ENCODE data around the gene DYNC1H1.

The DYNC1H1 gene

GRCh38 chr14:101957406-101958234, 6.8 kb upstream of the DYNC1H1 start:
- no peak for TF ChIP-seq CTCF (IDR thresholded peaks at IDR 0.05; ENCODE audit: low read depth, low read length)
- DNase-seq (ENCODE audit: low read depth in 2 of 2): no peak
- no peak overlapping the region for H3K4me3 ChIP-seq (replicated peaks in 1 of 2; ENCODE audit: low read depth in 2 of 2, low read length in 2 of 2)

GRCh38 chr14:101958418-101959180, 5.8 kb upstream of the DYNC1H1 start:
- no peak for TF ChIP-seq CTCF (IDR thresholded peaks at IDR 0.05; ENCODE audit: low read depth, low read length)
- DNase-seq (ENCODE audit: low read depth in 2 of 2): no peak
- H3K4me3 ChIP-seq (replicated peaks in 1 of 2; ENCODE audit: low read depth in 2 of 2, low read length in 2 of 2): no peak overlapping the region

- no peak for TF ChIP-seq CTCF (IDR thresholded peaks at IDR 0.05; ENCODE audit: low read depth, low read length)
- peak in 1 of 2 donors; percentile 42 for DNase-seq (ENCODE audit: low read depth in 2 of 2)
- no peak overlapping the region for H3K4me3 ChIP-seq (replicated peaks in 1 of 2; ENCODE audit: low read depth in 2 of 2, low read length in 2 of 2)
These were observed 5.1 kb upstream of the DYNC1H1 start for GRCh38 chr14:101959277-101959676.

- H3K4me3 ChIP-seq (replicated peaks in 1 of 2; ENCODE audit: low read depth in 2 of 2, low read length in 2 of 2): no peak overlapping the region
- peak; percentile 59 for TF ChIP-seq CTCF (IDR thresholded peaks at IDR 0.05; ENCODE audit: low read depth, low read length)
- peak; percentile 32 to 42 for DNase-seq (ENCODE audit: low read depth in 2 of 2)
These were observed 4.1 kb upstream of the DYNC1H1 start for GRCh38 chr14:101960225-101960624.

GRCh38 chr14:101961011-101961721, 3.2 kb upstream of the DYNC1H1 start:
- H3K4me3 ChIP-seq (replicated peaks in 1 of 2; ENCODE audit: low read depth in 2 of 2, low read length in 2 of 2): no peak overlapping the region
- peak; percentile 100 for TF ChIP-seq CTCF (IDR thresholded peaks at IDR 0.05; ENCODE audit: low read depth, low read length)
- peak; percentile 86 to 87 for DNase-seq (ENCODE audit: low read depth in 2 of 2)

GRCh38 chr14:101961746-101962502, 2.4 kb upstream of the DYNC1H1 start:
- DNase-seq (ENCODE audit: low read depth in 2 of 2): no peak
- TF ChIP-seq CTCF (IDR thresholded peaks at IDR 0.05; ENCODE audit: low read depth, low read length): no peak
- H3K4me3 ChIP-seq (replicated peaks in 1 of 2; ENCODE audit: low read depth in 2 of 2, low read length in 2 of 2): no peak overlapping the region
